ENCODE data around the gene TXNIP. TPM values are rescaled to one million over a fixed set of nuclear protein-coding genes. Genes with fewer than 3 reads are reported as not detected.

Gene TXNIP
- total RNA-seq, 1 experiment from 2014 or later, result 23.2 TPM

GRCh38 chr1:145979746-145980456 lies 16.5 kb downstream of the TXNIP start:
- Histone ChIP-seq H3K79me1 (ENCODE audit: insufficient read depth, low read depth, low read length, poor library complexity, severe bottlenecking) (no peaks in the 10 kb centered on the region), H3K79me2 (ENCODE audit: insufficient read depth, low read length) (no peaks in the 10 kb centered on the region), H3K27me3 (ENCODE audit: insufficient read depth, low read length) (no peaks in the 10 kb centered on the region), H3K18ac (ENCODE audit: insufficient read length, low read depth, low read length) (peak overlapping the region; percentile 32), H2AK5ac (ENCODE audit: insufficient read length, low read length) (no peak overlapping the region), H3K23ac (ENCODE audit: insufficient read length, low read depth, low read length) (no peak overlapping the region), H3K9ac (ENCODE audit: extremely low read depth, insufficient read length, low read length) (no peak overlapping the region), H3K4me1 (ENCODE audit: insufficient read depth, low read length) (peaks cover 8% of the 10 kb centered on the region), H2BK5ac (ENCODE audit: insufficient read length, low read length) (no peak overlapping the region), H3K14ac (ENCODE audit: insufficient read depth, low read length) (no peak overlapping the region; the same call in 1 of the 2 replicates), H4K91ac (ENCODE audit: insufficient read length, low read depth, low read length) (no peak overlapping the region), H4K20me1 (ENCODE audit: control insufficient read depth, insufficient read depth, insufficient read length) (no peaks in the 10 kb centered on the region), H2BK12ac (ENCODE audit: insufficient read length, low read depth, low read length) (no peak overlapping the region), H3K56ac (ENCODE audit: insufficient read length, low read depth, low read length) (no peak overlapping the region), H2BK20ac (ENCODE audit: low read depth, low read length, poor library complexity, severe bottlenecking) (no peak overlapping the region), H3K4ac (ENCODE audit: low read depth, low read length) (no peak overlapping the region), H3K27ac (ENCODE audit: insufficient read length, low read depth, low read length) (peak overlapping the region; percentile 35), H3K23me2 (ENCODE audit: insufficient read length, low read depth, low read length, poor library complexity, severe bottlenecking) (no peaks in the 10 kb centered on the region), H4K8ac (replicated peaks; ENCODE audit: insufficient read length, low read depth, low read length) (no peak overlapping the region), H2BK120ac (ENCODE audit: low read depth, low read length, poor library complexity, severe bottlenecking) (no peak overlapping the region), H3K9me3 (ENCODE audit: control insufficient read depth, low read depth, low read length) (no peaks in the 10 kb centered on the region), H3T11ph (ENCODE audit: low read length) (no peak overlapping the region), H2BK15ac (ENCODE audit: low read depth, low read length) (no peak overlapping the region), H4K5ac (ENCODE audit: insufficient read length, low read depth, low read length) (no peak overlapping the region), H2AFZ (ENCODE audit: low read length) (no peak overlapping the region), H3K4me2 (ENCODE audit: insufficient read depth, insufficient read length, low read length) (peak overlapping the region; percentile 42)
- no peak overlapping the region for H3K27ac Mint-ChIP-seq
- no peak for DNase-seq
- H3K36me3 Mint-ChIP-seq (ENCODE audit: insufficient read depth in 1 of 3, low read depth in 3 of 3), result no peaks in the 10 kb centered on the region
- peaks cover 5% of the 10 kb centered on the region for H3K27me3 Mint-ChIP-seq (ENCODE audit: low read depth)
- no peaks in the 10 kb centered on the region for H3K9me3 Mint-ChIP-seq
- WGBS (ENCODE audit: extremely low coverage, insufficient read length, low lambda C conversion rate), result no CpG with 5 or more reads among the region's 7 CpGs
- peaks cover 10 to 21% of the 10 kb centered on the region in 2 experiments for H3K4me1 Mint-ChIP-seq
- H3K4me3 Mint-ChIP-seq, result no peak overlapping the region
- TF ChIP-seq, protein P1, sequence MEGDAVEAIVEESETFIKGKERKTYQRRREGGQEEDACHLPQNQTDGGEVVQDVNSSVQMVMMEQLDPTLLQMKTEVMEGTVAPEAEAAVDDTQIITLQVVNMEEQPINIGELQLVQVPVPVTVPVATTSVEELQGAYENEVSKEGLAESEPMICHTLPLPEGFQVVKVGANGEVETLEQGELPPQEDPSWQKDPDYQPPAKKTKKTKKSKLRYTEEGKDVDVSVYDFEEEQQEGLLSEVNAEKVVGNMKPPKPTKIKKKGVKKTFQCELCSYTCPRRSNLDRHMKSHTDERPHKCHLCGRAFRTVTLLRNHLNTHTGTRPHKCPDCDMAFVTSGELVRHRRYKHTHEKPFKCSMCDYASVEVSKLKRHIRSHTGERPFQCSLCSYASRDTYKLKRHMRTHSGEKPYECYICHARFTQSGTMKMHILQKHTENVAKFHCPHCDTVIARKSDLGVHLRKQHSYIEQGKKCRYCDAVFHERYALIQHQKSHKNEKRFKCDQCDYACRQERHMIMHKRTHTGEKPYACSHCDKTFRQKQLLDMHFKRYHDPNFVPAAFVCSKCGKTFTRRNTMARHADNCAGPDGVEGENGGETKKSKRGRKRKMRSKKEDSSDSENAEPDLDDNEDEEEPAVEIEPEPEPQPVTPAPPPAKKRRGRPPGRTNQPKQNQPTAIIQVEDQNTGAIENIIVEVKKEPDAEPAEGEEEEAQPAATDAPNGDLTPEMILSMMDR (conservative IDR thresholded peaks at IDR 0.05), result no peak

All from H9 (cell line).